Measurements from ENCODE around the gene CDH23.

- TF ChIP-seq BHLHE40 (IDR thresholded peaks at IDR 0.05; ENCODE audit: borderline replicate concordance) (no peak), HDGF (IDR thresholded peaks at IDR 0.05; ENCODE audit: borderline replicate concordance) (no peak), FOXK2 (IDR thresholded peaks at IDR 0.05) (no peak), SUZ12 (IDR thresholded peaks at IDR 0.05) (no peak), ELF4 (IDR thresholded peaks at IDR 0.05) (no peak), PKNOX1 (IDR thresholded peaks at IDR 0.05) (no peak), ZNF384 (IDR thresholded peaks at IDR 0.05) (no peak), CTBP1 (IDR thresholded peaks at IDR 0.05; ENCODE audit: borderline replicate concordance) (no peak), FOXM1 (IDR thresholded peaks at IDR 0.05; ENCODE audit: borderline replicate concordance) (no peak), TARDBP (IDR thresholded peaks at IDR 0.05) (no peak), FOXA1 (IDR thresholded peaks at IDR 0.05) (no peak), SP1 (IDR thresholded peaks at IDR 0.05) (no peak), ARNT (IDR thresholded peaks at IDR 0.05) (no peak), NFRKB (IDR thresholded peaks at IDR 0.05) (no peak)
Observed at GRCh38 chr10:71533936-71534335, 137.2 kb downstream of the CDH23 start.

Measured in HEK293T (cell line).